Umbilical cord (tissue), 2 donors: ENCODE measurements around the gene MEPE. TPM values are rescaled to one million over a fixed set of nuclear protein-coding genes. Genes with fewer than 3 reads are reported as not detected.

Experiments
- DNase-seq: peaks from one replicate; pipeline ENCODE4 v3.0.0-alpha.2; 2015; ENCODE audit warnings: low spot score
- total RNA-seq: library from RNA; depleted of rRNA; stranded (reverse); fragments of >200 nt; gene quantifications from one replicate; pipeline ENCODE4 v1.2.3, GENCODE V29; 2014; ENCODE audit warnings: low replicate concordance; ENCODE audit not compliant: insufficient read depth

MEPE gene
- total RNA-seq, 1 donor from 2014 or later, result 10.8 TPM

DNA sequence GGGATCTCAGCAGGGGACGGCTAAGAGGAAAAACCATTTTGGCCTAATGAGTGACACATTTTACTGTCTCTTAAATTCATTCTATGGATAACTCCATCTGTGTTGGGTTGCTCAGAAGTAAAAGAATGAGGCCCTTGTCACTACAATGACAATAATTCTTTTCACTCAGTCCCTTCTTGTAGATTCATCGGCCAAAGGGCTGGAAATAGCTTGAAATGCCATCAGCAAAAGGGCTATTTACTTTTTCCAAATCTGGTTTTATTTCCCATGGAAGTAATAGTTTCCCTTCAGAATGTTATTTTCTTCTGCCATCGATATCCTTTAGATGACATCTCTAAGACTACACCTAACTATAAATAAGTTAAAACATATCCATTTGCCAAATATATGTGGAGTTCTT is 7.4 kb downstream of the MEPE start:
- no peak for DNase-seq

DNA sequence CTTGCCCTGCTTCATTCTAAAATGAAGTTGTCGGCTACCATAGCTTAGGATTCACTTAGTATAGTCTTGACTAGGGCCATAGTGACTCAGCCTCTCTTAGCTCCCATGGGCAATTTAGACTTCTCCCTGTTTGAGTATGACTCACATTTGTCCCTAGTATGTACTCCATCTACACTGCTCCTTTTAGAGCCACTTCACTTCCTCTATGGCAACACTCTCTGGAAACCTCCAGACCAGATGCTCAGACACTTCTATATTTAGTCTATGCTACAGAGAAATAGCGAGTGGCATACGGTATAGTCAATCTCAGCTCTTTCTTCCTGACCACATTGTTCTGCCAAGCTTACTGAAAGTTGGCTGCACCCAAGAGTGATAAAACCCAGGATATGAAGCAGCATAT is 11.2 kb downstream of the MEPE start:
- peak; percentile 59 for DNase-seq

DNA sequence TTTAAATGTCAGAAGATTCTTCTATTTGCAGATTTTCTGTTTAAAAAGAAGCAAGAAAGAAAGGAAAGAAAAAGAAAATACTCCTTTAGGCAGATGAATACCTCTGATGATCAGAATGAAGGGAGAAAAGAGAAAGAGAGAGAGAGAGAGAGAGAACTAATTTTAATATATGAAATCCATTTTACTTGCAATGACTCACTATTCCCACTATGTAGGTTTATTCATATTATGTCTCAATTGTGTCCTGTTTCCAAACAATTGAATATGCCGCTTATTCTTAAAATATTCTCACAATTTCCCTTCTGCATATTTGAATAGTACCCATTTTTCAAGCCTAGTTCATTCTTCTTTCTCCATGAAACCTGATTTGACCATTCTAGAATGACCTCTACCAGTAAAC is 11.7 kb downstream of the MEPE start:
- no peak for DNase-seq

DNA sequence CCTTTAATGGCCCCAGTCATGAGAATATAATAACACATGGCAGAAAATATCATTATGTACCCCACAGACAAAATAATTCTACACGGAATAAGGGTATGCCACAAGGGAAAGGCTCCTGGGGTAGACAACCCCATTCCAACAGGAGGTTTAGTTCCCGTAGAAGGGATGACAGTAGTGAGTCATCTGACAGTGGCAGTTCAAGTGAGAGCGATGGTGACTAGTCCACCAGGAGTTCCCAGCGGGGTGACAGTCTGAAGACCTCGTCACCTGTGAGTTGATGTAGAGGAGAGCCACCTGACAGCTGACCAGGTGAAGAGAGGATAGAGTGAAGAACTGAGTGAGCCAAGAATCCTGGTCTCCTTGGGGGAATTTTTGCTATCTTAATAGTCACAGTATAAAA is 13.5 kb downstream of the MEPE start:
- DNase-seq, result no peak

GRCh38 chr4:87848622-87849351 is 16.0 kb downstream of the MEPE start:
- DNase-seq, result peak; percentile 65

- no peak for DNase-seq
Observed at GRCh38 chr4:87849612-87850011, 16.8 kb downstream of the MEPE start.

DNA sequence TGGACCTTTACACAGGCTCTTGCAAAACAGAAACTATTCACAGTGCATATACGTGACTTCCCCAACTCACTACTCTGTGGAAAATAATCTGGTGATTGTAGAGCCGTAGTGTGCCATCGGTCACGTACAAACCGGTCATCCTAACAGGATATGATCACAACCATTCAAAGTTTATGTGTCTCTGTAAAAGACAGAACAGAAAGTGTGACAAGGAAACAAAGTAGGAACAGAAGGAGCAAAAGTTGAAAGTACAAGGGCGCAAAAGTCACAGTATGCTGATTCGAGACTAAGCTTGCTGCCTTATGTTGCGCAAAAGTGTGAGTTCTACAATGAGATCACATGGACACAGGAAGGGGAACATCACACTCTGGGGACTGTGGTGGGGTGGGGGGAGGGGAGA is 18.6 kb downstream of the MEPE start:
- peak; percentile 33 for DNase-seq

GRCh38 chr4:87851953-87852352 is 19.2 kb downstream of the MEPE start:
- no peak for DNase-seq

- DNase-seq, result peak; percentile 68
Observed at GRCh38 chr4:87853108-87853507, 20.3 kb downstream of the MEPE start.

GRCh38 chr4:87853891-87854290 is 21.1 kb downstream of the MEPE start:
- DNase-seq, result no peak

DNA sequence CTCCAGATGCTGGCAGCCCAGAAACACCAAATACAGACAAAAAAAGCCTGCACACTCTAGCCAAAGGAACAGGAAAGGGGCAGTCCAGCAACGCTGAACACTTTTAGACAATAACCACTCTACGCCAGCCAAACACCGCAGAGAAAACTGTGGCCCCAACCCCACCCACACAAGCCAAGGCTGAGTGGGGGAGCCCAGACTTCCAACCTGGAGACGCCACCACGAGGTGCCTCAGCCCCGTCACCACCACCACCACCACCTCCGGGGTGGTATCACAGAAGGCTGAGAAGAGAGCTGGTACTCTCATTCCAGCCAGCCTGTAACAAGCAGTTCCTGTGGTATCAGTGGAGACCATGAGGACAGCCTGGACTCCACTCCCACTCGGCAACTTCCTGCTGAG is 22.8 kb downstream of the MEPE start:
- DNase-seq, result no peak

GRCh38 chr4:87856816-87857215 is 24.0 kb downstream of the MEPE start:
- DNase-seq, result no peak

DNA sequence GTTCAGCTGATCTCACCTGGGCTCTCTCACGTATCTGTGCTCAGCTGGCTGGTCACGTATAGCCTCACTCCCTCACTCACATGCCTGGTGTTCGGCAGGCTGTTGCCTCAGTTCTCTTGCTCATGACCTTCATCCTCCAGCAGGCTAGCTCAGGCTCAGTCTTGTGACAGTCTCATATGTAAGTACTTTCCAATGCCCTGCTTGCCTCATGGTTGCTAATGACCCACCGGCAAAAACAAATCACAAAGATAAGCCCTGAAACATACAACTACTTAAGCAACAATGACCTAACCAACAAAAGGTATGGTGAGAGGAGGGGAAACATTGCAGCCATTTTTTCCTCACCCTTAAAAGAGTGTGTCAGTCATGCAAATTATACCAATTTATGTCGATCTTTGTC is 25.0 kb downstream of the MEPE start:
- DNase-seq, result no peak

DNA sequence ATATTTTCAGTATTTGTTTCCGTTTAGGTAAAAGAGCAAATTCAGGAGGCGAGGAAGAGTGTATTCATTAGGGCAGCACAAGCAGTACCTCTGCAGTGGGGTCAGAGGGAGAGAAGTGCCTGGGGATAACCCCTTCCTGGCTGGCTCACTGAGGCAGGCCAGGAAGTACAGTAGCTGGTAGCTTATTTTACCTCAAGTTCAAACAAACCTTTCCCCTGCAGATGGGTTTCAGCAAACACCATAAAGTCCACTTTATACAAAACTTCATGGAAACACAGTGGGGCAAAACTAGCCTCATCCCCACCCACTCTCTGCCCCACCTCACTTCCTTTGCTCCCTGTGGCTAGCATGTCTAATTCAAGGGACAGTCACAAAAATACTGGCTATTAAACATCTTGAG is 29.5 kb downstream of the MEPE start:
- DNase-seq, result no peak

DNA sequence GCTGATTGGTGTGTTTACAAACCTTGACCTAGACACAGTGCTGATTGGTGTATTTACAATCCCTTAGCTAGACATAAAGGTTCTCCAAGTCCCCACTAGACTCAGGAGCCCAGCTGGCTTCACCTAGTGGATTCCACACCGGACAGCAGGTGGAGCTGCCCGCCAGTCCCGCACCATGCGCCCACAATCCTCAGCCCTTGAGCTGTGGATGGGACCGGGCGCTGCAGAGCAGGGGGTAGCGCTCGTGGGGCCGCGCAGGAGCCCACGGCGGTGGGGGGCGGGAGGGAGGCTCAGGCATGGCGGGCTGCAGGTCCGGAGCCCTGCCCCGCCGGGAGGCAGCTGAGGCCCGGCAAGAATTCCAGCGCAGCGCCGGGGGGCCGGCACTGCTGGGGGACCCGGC is 30.7 kb downstream of the MEPE start:
- DNase-seq, result no peak

DNA sequence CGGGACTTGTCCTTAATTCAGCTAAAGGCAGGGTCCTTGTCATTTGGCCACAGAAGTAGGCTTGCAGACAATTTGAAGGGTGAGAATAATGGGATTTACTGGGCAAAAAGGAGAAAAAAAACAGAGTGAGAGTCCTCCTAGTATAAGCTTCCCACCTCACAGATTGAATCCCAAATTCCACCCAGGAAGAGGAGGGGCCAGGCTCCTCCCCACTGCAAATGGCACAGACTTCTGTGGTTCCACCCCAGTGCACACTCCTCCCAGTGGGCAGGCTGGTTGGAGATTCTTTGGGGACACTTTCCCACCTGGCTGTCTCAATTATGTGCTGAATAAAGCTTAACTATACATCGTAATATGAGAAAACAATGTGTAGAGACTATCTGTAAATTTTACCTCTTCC is 31.6 kb downstream of the MEPE start:
- DNase-seq, result no peak

GRCh38 chr4:87865288-87865687 is 32.5 kb downstream of the MEPE start:
- DNase-seq, result no peak

DNA sequence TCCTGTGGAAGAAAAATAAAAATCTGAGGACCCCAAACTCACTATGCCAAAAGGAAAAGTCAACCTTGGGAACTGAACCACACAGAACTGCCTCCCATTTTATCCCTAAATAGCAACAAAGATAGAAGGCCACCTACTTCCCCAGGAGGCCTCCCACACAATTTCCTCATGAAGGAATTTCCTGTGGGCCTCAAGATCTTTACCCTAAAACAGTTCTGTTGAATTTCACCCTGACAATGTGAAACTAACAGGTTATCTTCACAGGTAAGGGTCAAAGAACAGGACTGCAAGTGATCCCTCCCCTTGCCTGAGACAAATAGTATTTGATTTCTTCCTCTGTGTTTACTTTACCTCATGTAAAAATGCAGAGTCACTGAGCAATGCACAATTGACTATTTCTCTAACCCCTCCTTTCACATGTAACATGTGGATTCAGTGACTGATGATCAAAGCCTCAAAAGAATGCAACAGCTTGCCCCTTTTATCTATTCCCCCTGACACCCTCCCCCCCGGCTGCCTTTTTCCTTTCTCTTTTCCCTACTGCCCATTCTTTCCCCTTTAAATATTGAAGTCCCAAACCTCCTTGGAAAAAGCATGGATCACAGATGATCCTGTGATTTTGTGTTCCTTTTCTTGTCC is 33.3 kb downstream of the MEPE start:
- no peak for DNase-seq

DNA sequence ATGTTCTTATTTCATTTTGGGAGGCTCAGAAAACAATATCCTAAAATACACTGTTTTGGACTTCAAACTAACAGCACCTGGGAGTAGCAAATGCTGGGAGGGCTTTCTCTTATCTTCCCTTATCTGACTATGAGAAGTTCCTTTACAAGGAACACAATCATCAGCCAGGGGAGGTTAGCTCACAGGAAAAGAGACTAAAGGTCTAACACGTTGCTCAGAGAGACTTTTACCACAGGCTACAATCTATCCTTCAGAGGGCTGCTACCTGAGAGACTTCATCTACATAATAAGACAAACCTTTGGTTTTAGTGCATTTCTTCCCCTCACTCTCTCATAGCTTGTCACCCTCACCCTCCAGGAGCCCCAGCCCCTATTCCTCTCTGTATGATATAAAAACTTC is 35.8 kb downstream of the MEPE start:
- DNase-seq, result no peak

DNA sequence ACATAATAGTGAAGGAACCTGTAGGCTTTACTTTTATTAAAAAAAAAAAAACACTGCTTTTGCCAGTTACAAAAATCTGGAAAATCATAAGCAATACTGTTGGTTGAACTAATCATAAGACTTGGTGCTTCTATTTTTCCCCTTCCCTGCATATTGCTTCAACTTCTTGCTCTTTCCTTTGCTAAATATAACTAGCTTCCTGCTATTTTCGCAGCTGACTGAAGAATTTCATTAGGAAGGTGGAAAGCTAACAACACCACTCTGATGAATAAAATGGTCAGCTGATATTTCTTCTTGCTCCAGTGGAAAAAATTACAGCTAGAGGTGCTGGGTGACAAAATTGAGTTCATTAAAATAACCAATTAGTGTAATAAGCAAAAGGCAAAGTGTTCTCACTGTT is 39.3 kb downstream of the MEPE start:
- DNase-seq, result no peak

DNA sequence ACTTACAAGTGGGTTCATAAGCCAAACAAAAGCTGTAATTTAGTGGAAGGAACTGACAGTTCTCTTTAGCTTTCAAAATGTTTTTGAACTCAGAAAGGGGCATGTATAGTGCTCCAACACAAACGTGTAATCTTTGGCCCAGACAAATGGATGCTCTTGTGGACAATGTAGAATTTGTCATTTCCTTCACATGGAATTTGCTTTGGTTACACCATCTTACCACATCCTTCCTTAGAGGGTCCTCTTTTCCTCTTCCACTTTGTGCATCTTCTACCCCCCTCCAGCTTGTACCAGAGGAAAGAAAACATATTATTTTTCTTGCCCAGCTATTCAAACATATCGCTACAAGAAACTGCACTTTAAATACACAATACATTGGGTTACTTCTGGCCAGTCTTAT is 42.4 kb downstream of the MEPE start:
- DNase-seq, result no peak

- no peak for DNase-seq
Observed at GRCh38 chr4:87880106-87880505, 47.3 kb downstream of the MEPE start.

DNA sequence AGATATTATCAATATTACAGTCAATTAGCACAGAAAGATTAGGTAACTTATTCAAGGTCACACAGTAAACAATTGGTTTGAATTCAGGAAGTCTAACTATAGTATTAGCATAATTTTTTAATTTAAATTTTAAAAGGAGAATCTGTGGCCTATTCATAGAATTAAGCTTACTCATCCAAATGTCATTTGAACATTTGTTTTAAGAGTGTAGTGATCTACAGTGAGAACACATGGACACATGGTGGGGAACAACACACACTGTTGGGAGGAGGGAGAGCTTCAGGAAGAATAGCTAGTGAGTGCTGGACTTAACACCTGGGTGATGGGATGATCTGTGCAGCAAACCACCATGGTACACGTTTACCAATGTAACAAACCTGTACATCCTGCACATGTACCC is 48.3 kb downstream of the MEPE start:
- DNase-seq, result no peak

DNA sequence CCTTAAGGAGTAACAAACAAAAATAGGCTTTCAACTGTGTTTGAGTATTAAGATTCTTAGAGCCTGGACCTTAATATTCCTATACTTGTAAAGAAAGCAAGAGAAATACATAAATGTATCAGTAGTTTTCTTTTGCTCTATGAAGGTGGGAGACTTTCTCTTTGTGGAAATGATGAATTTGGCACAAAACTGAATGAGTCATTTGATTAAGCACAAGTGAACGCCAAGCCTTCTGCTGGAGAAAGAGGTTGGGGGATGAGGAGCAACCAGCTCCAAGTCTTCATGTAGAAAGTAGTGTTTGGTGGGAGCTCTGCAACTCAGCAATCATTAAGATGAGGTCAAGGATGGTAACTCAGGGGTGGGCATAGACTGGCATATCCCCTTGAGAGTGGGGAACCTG is 49.6 kb downstream of the MEPE start:
- DNase-seq, result no peak
